GM20000 (cell line): ENCODE results near the gene ZNF474.

Experiments used
- DNase-seq: peaks from one replicate; pipeline ENCODE4 v3.0.0; 2012; ENCODE audit warnings: low spot score
- CTCF ChIP-seq: IDR thresholded peaks from 2 replicates; pipeline ENCODE4 v1.5.1; 2012; ENCODE audit warnings: mild to moderate bottlenecking, control low read depth; ENCODE audit errors: extremely low read depth, missing control alignments

The ZNF474 gene

DNA sequence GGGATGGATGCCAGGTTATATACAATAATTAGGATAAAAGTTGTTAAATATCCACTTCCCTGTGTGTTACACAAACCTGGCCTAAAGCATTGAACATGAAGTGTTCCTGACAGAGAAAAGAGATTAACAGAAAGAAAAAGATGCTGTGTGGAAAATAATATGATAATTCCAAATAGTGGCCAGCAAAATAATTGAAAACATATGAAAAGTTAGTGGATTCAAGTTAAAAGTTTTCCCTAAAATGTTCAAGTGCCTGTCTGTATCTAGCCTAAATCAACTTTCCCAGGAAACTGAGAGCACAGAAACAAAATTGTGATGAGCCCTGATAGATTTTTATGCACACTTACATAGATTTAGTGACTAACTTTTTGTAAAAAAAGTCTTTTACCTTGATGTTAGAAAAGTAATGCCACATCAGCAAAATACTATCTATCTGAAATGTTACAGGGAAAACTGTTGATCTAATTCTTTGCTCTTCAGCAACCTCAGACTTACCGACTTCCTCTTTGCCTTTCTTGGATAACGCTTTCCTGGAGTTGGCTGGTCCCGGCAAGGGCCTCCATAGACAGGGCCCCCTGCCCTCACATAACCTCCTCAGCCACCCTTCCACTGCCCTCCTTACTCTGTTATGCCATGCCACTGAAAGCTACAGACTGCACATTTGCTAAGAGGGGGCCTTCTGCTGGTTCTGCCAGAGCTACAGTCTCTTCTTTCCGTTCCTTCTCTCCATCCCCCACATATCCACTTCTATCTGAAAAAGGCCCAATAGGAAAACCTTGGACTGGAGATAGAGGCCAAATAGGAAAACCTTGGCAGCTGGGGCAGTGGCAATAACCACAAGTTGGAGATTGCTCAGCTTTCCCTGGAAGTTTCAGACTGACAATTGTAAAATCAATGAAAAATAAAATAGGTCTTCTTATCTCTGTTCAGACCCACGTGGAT, 44.4 kb downstream of the ZNF474 start:
- no peak for TF ChIP-seq CTCF
- DNase-seq, result no peak

DNA sequence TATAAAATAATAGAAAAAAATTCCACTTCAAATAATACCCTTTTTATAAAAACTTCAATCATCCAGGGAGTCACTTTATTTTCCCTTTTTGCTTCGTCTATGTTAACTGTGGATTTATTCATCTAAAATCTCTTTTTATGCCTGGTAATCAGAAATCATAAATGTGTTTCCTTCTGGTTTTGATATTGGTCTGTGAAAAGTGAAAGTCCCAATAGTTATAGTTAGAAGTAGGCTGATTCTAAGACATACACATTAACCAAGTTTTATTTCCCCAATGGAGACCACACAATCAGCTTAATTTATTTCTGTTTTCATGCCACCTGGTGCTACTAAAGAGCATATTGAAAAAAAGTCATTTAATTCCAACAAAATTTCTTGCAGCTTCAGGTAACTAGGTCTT, 45.7 kb downstream of the ZNF474 start:
- TF ChIP-seq CTCF, result no peak

GRCh38 chr5:122175852-122176251, 46.5 kb downstream of the ZNF474 start:
- DNase-seq, result no peak
- TF ChIP-seq CTCF, result no peak

More for the DNA sequence above, 45.7 kb downstream of the ZNF474 start:
- no peak for DNase-seq

GRCh38 chr5:122177161-122177560, 47.8 kb downstream of the ZNF474 start:
- no peak for TF ChIP-seq CTCF

DNA sequence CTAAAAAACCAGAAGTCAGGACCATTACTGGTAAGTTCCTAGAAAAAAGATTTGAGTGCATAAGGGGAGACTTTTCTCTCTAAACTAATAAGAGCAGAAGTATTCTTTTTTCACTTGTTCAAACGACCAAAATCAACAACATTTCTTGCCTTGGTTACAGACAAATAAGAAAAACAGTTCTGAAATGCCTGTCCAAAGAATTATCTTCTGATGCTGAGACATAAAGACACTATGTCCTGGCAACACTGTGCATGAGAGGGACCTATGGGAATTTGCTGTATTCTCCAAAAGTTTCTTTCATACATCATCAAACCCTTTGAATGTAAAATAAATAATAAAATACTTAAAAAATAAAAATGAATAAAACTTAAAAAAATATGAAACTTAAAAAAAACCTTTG, 50.4 kb downstream of the ZNF474 start:
- DNase-seq, result no peak
- no peak for TF ChIP-seq CTCF

More at GRCh38 chr5:122177161-122177560, 47.8 kb downstream of the ZNF474 start:
- DNase-seq, result no peak

- TF ChIP-seq CTCF, result no peak
- no peak for DNase-seq
Observed at GRCh38 chr5:122180146-122180712, 50.9 kb downstream of the ZNF474 start.

DNA sequence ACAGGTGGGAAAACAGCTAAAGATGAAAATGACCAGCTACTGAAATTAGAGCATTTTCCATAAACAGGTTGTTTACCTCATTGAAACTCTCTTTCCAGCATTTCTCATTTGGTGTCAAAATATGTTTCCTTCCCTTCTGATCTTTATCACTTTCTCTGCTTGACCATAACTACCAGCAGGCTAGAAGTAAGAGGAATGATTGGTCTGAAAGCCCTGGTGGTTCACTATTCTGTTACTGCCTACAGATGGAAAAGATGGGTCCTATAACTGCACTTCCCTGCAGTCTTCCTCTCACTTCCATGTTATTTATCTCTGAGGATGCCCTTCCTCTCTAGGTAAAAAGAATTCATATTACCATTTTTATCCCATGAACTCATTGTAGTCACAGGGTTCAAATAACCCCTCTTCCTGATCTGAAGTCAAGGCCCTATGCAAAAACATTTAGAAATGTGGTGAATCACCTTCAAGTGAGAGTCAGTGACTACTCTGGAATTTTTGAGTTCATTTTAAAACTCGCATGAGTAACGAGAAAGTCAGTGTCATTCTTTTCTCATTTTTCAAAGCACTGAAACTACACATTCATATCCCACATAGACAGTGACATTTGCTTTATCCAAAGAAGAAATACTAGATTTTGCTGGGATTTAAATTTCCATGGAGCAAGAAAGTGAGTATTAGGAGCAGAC, 51.7 kb downstream of the ZNF474 start:
- DNase-seq, result no peak
- TF ChIP-seq CTCF, result no peak
